ENCODE results near the gene REXO2. TPM values are rescaled to one million over a fixed set of nuclear protein-coding genes. Genes with fewer than 3 reads are reported as not detected.

Gene REXO2
- 100 to 1,000 TPM in 1 of 2 donors, 10 to 100 TPM in 1; 92.7 to 112 TPM for total RNA-seq
- long read RNA-seq, transcript REXO2-220 (7 exons, 1,158 nt): major isoform, 37 of 45 reads
- long read RNA-seq, partial matches to known transcripts: 1 of 45 reads
- long read RNA-seq, other reads (novel, unspliced or antisense): 5 of 45 reads

DNA sequence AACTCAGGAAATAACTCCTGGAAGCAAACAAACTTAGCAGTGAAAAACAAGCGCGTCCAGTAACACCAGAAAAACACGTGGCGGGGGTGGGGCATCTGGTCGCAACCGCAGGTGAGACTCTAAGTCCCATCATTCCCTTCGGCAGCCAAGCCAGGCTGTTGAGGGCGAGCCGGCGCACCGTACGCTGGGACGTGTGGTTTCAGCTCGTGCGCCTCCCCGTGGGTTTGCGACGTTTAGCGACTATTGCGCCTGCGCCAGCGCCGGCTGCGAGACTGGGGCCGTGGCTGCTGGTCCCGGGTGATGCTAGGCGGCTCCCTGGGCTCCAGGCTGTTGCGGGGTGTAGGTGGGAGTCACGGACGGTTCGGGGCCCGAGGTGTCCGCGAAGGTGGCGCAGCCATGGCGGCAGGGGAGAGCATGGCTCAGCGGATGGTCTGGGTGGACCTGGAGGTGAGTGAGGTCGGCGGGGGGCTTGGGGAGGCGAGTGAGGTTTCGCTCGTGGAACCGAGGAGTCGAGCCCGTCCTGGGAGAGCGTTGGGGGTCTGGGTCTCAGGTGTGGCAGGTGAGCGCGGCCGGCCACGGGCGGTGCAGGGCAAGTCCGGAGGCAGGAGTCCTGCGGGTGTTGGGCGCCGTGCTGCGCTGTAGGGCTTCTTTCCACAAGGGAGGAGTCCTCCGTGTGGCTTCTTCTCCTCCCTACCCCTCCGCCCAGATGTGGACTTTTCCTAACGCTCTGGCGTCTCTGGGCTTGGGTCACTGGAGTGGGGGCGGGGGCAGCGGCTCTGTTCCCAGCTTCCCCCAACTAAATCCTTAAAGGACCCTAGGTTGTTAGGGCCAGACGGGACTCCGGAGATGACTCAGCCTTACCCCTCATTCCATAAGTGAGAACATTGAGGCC, at the start of gene REXO2:
REXO2 (plus strand) TSS at position 239 of the 892 bp plus-strand sequence; CDS start at position 301, 62 bp downstream.
- ATAC-seq: peak; percentile 99
- intact Hi-C loops (cut with DNase I): loop anchor here in 1 of 2 donors (2.0 to 5.0 kb wide), 2 partner anchors 39 to 92 kb away; partner anchors contain the start of genes C11orf71 and RBM7
- peak; percentile 98 for DNase-seq

DNA sequence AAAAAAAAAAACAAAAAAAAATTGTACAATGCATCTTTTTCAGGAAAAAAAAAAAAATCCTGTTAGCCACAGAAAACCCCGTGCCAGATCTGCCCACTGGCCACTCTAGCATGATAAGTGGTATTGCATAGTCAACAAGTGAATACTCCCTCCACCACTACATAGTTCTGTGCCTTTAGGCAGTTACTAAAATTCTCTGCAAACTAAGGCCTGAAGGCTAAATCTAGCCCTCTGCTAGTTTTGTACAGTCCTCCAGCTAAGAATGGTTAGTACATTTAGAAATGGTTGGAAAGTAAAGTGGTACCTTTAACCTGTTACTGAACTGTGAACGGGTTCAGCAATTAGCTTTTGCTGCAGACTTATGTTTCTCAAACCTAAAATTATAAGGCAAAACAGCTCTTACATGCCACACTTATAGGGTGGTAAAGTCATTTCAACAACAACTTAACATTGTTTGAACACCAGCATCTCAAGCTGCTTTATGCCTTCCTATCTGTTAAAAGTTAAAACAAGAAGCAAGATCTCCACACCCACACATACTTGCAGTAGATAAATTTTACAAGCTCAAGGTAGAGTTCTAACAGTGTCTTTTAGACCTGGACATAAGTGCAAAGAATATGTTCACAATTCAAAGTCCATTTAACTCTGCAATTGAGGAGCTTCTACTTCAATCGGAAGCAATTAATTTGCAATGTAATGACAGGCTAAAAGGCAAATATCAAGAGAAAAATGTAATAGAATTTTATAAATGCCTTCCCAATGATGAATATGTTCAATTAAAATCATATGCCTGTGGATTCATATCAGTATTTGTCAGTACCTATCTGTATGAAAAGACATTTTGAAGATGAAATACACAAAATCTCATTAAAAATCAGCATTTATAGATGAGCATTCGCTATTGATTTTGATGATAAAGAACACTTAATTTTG, 46.3 kb upstream of the REXO2 start:
- intact Hi-C loops (cut with DNase I): no loop called here

DNA sequence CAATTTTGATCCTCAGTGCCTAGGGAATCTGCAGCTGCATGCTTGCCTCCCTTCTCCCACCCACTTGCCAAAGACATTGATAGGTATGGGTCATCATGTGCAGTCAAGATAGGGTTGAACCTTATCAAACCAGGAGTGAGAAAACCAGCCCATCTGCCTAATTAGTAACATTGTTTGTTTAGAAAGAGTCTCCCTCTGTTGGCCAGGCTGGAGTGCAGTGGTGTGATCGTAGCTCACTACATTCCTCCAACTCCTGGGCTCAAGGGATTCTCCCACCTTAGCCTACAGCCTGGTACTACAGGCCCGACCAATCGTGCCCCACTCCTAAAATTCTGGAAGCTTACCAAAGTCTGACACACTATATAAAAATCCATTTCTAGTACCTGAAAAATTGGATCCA, 43.5 kb upstream of the REXO2 start:
- DNase-seq (no peak), ATAC-seq (no peak)
- intact Hi-C loops (cut with DNase I): loop anchor here in 1 of 2 donors (5.0 kb wide), 1 partner anchor 48 kb away; no protein-coding TSS in a partner anchor

More for the DNA sequence above, 46.3 kb upstream of the REXO2 start:
- DNase-seq (no peak), ATAC-seq (no peak)

DNA sequence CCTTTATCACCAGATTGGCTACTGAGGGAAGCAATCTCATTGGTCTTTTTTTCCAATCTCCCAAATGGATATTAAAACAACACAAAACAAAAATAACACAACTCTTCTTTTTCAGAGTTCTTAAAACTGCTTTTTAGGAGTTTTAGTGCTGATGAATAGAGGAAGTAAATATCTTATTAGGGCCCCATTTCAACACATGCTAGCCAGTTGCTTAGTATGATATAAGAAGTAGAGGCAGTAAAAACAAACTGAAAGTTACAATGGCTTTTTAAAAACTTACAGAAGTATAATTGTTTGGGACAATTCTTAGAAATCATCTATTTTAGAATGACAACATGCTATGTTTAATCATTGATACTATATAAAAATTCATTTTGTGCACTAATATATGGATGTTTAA, 42.4 kb upstream of the REXO2 start:
- ATAC-seq (no peak), DNase-seq (no peak)
- intact Hi-C loops (cut with DNase I): loop anchor here in 1 of 2 donors (5.0 kb wide), 1 partner anchor 50 kb away; no protein-coding TSS in a partner anchor

DNA sequence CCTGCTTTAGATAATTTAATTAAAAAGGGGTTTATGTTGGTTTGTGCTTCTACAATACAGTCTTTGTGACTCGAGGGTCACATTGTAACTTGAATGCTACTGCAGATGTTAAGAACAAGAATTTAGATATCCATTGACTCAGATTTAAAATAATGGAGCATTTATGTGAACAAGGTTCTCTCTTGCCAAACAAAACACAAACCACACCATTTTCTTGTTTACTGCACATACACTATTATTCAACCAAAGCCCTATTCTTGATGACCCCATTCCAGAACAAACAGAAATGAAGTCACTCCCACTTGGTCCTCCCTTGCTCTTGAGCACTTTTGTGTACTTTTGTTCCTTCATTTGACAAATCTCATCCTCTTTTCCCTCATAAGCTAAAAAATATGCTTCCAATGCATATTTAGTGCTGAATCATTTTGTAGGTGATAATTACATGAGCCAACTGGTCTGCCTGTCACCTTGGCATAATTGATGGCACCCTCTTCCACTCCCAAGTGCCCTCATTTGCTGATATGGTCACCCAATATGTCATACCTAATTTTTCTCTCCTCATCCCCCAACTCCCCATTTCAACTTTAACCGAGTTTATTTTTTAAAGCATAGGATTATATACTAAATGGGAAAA, 41.8 kb upstream of the REXO2 start:
- DNase-seq (no peak), ATAC-seq (no peak)
- intact Hi-C loops (cut with DNase I): loop anchor here in 1 of 2 donors (5.0 kb wide), 1 partner anchor 50 kb away; no protein-coding TSS in a partner anchor

DNA sequence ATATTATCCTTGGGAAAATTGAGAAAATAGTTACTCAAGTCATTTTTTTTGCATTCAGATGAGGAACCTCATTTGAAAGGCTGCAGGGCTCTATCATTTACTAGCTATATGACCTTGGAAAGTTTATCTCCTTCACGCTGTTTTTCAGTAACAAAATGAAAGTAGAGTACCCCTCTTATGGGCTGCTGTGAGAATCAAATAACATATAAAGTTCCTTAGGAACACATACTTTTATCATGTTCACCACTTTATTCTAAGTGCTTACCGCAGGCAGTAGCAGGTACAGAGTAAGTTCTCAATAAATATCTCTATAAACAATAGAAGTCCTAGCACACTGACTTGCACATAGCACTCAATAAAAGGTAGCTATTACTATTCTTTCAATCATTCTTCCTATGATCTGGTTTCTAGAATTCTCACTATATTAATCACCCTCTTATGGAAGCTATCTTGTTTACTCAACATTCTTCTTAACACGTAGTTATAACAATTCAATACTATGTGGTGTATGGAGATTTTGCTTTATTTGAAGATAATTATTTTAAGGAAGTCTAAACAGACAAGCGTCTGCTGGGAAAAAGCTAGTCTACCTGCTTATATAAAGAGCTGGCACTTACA, 40.9 kb upstream of the REXO2 start:
- ATAC-seq: no peak
- intact Hi-C loops (cut with DNase I): loop anchor here in 1 of 2 donors (5.0 kb wide), 1 partner anchor 51 kb away; no protein-coding TSS in a partner anchor

DNA sequence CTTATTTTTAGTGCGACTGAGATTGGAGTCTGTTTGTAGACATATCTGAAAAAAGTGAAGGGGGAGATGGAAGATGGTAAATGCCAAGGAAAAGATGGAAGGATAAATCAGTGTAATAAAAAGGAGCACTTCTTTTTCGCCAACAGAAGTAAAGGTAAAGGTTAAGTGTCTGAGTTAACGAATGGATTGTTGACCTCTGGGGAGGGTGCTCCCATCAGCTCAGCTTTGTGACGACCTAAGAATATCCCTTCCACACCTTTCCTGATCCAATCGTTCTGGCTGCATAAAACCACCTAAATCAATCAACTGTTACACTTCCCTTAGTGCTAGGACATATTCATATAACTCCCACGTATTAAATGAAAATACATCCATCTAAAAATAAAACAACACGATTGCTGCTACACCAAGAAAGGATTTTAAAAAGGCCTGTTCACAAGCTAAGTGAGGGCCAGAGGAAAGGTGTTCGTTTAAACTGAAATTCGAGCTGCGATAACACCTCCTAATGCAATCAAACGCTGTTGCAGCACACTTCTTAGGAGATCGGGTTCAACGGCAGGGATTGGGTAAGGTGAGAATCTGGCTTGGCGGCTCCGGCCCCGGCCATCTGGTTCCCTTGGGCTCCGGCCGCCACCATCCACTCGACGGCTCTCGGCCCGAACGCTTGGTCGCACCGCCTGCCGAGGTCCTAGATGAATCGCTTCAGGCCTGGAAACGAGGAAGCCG, 39.6 kb upstream of the REXO2 start:
- intact Hi-C loops (cut with DNase I): loop anchor here in 1 of 2 donors (2.0 to 10.0 kb wide), 3 partner anchors 41 to 115 kb away; no protein-coding TSS in a partner anchor
- no peak for DNase-seq

More for the DNA sequence above, 40.9 kb upstream of the REXO2 start:
- no peak for DNase-seq

DNA sequence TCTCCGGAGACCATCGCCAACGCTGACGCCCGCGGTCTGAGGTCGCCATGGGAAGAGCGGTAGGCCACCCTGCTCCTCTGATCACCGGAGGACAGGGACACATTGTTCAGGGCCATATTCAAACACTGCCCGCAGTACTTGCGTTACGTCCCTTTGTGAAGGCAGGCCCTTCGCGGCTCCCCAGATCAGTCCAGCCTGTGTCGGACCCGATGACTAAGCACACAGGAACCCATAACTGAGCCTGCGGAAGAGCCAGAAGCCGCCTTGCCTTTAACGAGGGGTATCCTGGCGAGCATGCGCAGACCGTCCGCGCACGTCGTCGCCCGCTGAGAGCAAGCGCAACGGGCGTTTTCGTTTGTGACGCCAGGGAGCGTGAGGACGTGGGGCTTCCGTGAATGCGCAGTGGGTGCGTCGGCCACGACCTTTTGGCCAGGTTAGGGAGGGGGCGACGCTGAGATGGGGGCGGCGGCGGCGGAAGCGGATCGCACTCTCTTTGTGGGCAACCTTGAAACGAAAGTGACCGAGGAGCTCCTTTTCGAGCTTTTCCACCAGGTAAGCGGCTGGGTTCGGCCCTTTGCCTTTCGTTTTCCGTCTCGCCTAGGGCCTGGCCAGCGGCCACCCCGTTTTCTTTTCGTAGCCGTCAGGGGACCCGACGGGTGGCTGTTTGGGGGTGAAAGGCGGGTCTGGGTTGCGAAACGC, 38.9 kb upstream of the REXO2 start, which contains the start of the genes C11orf71 and RBM7:
C11orf71 (minus strand) TSS at position 296 of the 699 bp plus-strand sequence; CDS start at position 116, 180 bp downstream.
RBM7 (plus strand) TSS at position 451 of the 699 bp plus-strand sequence; CDS start at position 457, 6 bp downstream.
- DNase-seq (peak; percentile 100), ATAC-seq (peak; percentile 97 to 99)
- intact Hi-C loops (cut with DNase I): loop anchor here in 1 of 2 donors (2.0 to 10.0 kb wide), 2 partner anchors 40 to 116 kb away; no protein-coding TSS in a partner anchor

More for the DNA sequence above, 39.6 kb upstream of the REXO2 start:
- ATAC-seq: peak; percentile 66 to 69

DNA sequence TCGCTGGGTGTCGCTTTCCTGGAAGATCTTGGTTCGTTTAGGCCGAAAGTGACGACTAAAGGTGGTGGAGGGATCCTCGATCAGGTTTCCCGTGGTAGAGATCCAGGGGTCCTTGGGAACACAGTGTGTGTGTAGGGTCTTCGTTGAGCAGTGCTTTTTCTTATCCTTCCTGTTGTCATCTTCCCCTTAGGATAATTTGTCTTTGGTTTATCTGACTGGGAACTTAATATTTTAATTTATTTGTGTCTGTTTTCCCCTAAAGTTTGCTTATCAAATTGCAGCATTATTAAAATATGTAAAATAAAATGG, 38.4 kb upstream of the REXO2 start:
- DNase-seq: no peak
- intact Hi-C loops (cut with DNase I): loop anchor here in 1 of 2 donors (2.0 to 10.0 kb wide), 2 partner anchors 40 to 116 kb away; no protein-coding TSS in a partner anchor
- no peak for ATAC-seq

DNA sequence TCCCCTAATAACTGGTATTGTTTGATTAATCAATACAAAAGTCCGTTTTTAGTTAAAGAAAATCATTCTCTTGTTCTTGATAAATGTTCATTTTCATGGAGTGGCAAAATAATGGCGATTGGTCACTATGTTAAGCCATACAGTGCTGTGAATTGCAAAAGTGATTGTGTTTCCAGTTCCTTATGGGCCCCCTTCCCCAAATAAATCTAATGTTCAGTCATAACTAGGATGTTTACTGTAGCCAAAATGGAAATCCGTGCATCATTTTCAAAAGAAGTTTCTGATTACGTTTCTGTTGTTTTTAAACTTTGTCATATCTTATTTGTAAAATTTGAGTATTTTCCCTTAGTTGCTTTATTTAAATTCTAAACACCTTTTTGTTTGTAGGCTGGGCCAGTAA, 38.0 kb upstream of the REXO2 start:
- ATAC-seq (no peak), DNase-seq (no peak)
- intact Hi-C loops (cut with DNase I): loop anchor here in 1 of 2 donors (2.0 to 10.0 kb wide), 2 partner anchors 39 to 117 kb away; no protein-coding TSS in a partner anchor

DNA sequence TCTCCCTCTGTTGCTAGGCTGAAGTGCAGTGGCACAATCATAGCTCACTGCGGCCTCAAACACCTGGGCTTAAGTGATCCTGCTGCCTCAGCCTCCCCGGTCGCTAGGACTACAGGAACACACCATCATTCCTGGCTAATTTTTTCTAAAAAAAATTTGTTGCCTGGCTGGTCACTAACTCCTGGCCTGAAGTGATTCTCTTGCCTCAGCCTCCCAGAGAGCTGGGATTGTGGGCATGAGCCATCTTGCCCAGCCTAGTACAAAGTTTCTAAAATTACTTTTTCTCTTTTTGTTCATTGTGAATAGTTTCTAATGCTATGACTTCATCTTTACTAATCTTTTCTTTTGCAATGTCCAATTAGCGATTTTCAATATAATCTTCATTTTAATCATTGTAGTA, 26.3 kb upstream of the REXO2 start:
- intact Hi-C loops (cut with DNase I): no loop called here
- DNase-seq (no peak), ATAC-seq (no peak)

DNA sequence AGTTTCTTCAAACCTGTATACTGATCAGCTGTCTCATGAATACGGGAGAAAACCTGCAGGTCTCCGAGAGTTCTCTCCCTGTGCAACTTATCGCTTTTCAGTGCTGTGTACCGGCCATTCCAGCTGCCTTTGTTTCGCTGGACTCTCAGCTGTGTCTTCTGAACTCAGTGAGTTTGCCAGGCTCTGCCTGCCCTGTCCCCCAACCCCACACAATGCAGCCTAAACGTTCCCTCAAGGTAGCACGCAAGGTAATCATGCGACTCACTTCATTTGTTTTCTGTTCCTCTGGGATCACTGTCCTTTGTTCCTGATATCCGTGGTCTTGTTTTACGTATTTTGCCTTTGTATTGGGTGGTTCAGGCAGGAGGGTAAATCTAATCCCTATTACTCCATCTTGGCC, 25.3 kb upstream of the REXO2 start:
- DNase-seq (no peak), ATAC-seq (no peak)
- intact Hi-C loops (cut with DNase I): no loop called here

DNA sequence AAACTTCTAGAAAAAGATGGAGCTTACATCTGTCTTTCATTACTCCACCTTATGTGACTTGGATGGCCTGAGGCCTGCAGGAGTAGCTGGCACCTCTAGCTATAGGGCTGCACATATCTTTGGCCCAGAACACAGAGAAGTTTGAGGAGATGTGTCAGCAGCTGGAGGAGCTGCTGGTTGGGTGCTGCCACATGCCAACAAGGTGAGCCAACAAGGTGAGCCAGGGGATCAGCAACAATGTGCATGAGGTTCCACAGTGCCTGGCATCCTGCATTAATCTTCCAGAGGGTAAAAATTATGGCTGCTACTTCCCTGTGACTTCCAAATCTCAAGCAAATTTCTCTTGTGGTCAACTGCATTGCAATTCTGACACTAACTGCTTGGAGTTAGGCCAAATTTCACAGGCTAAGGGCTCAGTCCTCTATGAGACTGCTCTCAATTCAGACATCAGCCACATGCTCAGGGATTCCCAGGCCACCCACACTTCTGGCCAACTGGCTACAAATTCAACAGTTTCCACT, 22.8 kb upstream of the REXO2 start:
- intact Hi-C loops (cut with DNase I): no loop called here
- ATAC-seq: peak; percentile 68 to 82
- no peak for DNase-seq

DNA sequence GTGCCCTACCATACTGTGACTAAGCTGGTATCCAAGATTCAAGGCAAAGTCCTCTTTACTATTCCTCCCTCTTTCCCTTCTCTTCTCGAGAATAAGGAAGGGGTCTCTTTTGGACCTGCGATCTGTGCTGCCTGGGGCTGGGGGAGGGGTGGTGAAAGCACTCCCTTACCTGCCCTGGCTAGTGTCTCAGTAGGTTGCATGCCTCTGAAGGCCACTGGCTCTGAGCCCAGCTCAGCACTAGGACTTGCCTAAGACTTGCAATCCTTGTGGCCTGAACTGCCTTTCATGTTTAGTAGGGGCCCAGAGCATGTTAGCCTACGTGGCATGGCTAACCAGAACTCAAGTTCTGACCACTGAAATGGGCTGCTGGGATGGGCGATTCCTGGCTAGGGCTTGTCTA, 13.0 kb upstream of the REXO2 start:
- intact Hi-C loops (cut with DNase I): no loop called here
- ATAC-seq: no peak
- DNase-seq: no peak

DNA sequence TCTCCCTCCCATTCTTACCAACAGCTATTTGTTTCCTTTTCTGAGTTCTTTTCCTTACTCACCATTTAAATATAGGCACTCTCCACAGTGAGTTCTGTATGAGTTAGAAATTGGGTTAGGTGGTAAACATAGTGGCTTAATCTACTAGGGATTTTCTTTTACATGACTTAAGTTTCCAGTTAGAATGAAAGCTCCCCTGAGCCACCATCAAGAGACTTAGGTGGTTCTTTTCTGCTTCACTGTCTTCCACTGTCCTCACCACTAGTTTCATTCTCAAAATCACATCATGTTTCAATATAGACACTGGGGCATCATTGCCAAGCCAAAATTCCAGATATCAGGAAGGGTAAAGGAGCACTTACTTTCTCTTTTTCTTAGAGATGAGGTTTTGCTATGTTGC, 9.0 kb upstream of the REXO2 start:
- DNase-seq (no peak), ATAC-seq (no peak)
- intact Hi-C loops (cut with DNase I): no loop called here

DNA sequence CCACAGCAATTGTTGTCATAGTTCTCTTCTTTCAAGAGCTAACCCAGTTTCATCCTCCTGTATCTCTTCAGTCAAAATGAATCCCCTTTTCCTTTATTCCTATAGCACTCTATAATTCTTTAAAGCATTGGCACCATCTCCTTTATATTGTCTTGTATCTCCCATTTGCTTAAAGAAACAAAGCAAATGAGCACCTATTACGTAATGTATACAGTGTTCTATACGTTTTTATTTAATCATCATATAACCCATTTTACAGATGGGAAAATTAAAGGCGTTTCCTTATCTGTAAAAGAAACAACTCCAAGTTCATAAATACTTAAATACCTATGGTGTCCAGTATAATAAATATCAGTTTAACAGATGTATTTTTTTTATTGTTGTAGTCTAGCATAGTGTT, 6.4 kb upstream of the REXO2 start:
- intact Hi-C loops (cut with DNase I): no loop called here
- no peak for ATAC-seq
- no peak for DNase-seq
